ENCODE measurements around the gene PARS2. TPM values are rescaled to one million over a fixed set of nuclear protein-coding genes. Genes with fewer than 3 reads are reported as not detected.
A peak's percentile ranks its signal among the peaks of the same experiment; 100 is the strongest.

PARS2 gene
- total RNA-seq, 1 experiment from 2014 or later, result 9.6 TPM

DNA sequence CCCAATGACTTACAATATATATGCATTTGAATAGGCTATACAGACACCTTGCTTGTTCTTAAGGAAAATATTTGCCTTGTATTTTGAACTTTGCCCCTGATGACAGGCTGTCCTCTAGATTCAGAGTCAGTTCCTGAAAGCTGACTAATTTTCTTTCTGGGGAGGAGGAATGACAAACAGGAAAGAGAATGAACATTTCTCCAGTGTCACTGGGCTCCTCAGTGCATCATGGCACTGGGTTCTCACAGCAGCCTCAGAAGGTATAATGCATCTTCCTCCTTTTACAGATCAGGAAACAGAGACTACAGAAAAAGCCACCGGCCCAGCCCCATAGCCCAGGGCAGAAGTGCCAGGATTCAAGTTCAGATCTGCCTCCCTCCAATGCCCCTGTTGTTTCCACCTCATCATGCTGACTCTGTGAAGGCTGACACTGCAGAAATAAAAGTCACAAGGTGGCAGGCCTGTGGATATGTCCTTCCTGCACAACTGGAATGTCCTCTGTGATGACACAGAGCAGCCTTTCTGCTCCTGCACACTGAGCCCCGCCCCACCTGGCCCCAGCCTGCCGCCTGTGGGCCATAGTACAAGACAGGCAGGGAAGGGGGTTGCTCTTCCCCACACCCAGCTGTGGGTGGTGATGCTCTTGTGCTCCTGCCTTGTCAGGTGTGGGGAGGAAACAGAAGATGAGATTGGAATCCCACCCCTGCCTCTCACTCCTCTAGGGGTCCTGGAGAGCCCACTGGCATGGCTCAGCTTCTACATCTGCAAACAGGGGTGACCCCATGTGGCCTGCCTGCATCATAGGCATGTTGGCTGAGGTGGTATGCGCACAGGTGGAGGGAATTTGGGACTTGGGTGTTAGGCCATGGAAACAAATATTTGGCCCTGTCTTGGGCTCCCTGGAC lies 30.4 kb upstream of the PARS2 start:
- Histone ChIP-seq H3K4me1 (ENCODE audit: control insufficient read depth in 1 of 2, insufficient read depth in 2 of 2, low read length in 2 of 2) (peaks cover 6 to 17% of the 10 kb centered on the region in 2 experiments; a peak in 3 of 4 replicates), H3K4me3 (replicated peaks in 1 of 2; ENCODE audit: low read depth in 1 of 2, low read length in 2 of 2) (no peak overlapping the region), H3K36me3 (ENCODE audit: control insufficient read depth in 1 of 2, insufficient read depth in 2 of 2, low read length in 2 of 2) (no peaks in the 10 kb centered on the region), H2AFZ (ENCODE audit: low read depth, low read length, poor library complexity, severe bottlenecking) (no peak overlapping the region), H3K4me2 (ENCODE audit: low read length) (peak overlapping the region; percentile 49), H3K27me3 (ENCODE audit: insufficient read depth, low read length) (no peaks in the 10 kb centered on the region), H4K20me1 (ENCODE audit: insufficient read depth) (no peaks in the 10 kb centered on the region), H3K79me2 (ENCODE audit: insufficient read depth, low read length) (no peaks in the 10 kb centered on the region), H3K27ac (ENCODE audit: low read depth, low read length) (no peak overlapping the region), H3K9me2 (ENCODE audit: insufficient read depth) (no peaks in the 10 kb centered on the region), H3K9ac (ENCODE audit: low read length) (no peak overlapping the region), H3K9me3 (ENCODE audit: control insufficient read depth in 1 of 2, insufficient read depth in 1 of 2, low read depth in 1 of 2, low read length in 2 of 2) (no peaks in the 10 kb centered on the region; a peak in 1 of 4 replicates)
- ChIA-PET POLR2A (interaction anchor here (0.6 kb wide), 1 partner anchor 24 kb away, joined by 3 read pairs; no protein-coding TSS in a partner anchor), CTCF (interaction anchor here (1.0 kb wide), 1 partner anchor 123 kb away, joined by 3 read pairs; no protein-coding TSS in a partner anchor), RAD21 (ENCODE audit: low non-redundant PET in 1 of 2, low total read pairs in 2 of 2, uncharacterized antibody in 2 of 2, unreplicated experiment in 2 of 2) (no interaction called here)
- no TSS peak for BruUV-seq (replicated peaks)
- peak; percentile 84 for ATAC-seq
- no peak for TF ChIP-seq EZH2 (IDR thresholded peaks at IDR 0.05)
- TF ChIP-seq CTCF (IDR thresholded peaks at IDR 0.05 in 2 of 3, conservative IDR thresholded peaks at IDR 0.05 in 1 of 3; ENCODE audit: borderline replicate concordance in 1 of 3, insufficient read depth in 1 of 3, low read depth in 2 of 3, low read length in 2 of 3), result peak in 1 of 3 experiments; percentile 28; a peak in 2 of 6 replicates
- TF ChIP-seq RAD21 (IDR thresholded peaks at IDR 0.05; ENCODE audit: low read depth), result 0 out of 2 replicates have a peak, but pooled peaks have one; percentile 31
- intact Hi-C loops (cut with micrococcal nuclease), result no loop called here
- no peak for DNase-seq (ENCODE audit: low read depth, low spot score)
